Activated CD4-positive, alpha-beta memory T cell treated with anti-CD3 and anti-CD28 coated beads, Interleukin-2, amount 10 ng/mL, durations not matched to agents 7 days and 5 days (primary cell): Measurements from ENCODE around the gene TSPAN5. TPM values are rescaled to one million over a fixed set of nuclear protein-coding genes. Genes with fewer than 3 reads are reported as not detected.

Experiments
- CTCF ChIA-PET: fragments of 350-600 bp; sonication (Branson Sonifier 250); formaldehyde crosslinking; loops from one replicate; lab custom pipeline; 2021; ENCODE audit warnings: antibody characterized with exemption, inconsistent platforms; lab: Charles Lee
- POLR2A ChIA-PET: fragments of 350-600 bp; sonication (Branson Sonifier 250); formaldehyde crosslinking; loops from one replicate; lab custom pipeline; 2021; ENCODE audit warnings: antibody characterized with exemption; lab: Charles Lee
- DNase-seq: peaks from one replicate; pipeline ENCODE4 v3.0.0-alpha.2; 2020
- H3K27ac Mint-ChIP-seq: one replicate; pipeline ENCODE4 v1.8.0; 2021; ENCODE audit warnings: mild to moderate bottlenecking, mixed read lengths
- H3K27me3 Mint-ChIP-seq: one replicate; pipeline ENCODE4 v1.8.0; 2021; ENCODE audit warnings: mixed read lengths
- H3K36me3 Mint-ChIP-seq: one replicate; pipeline ENCODE4 v1.8.0; 2021; ENCODE audit warnings: low read depth, mixed read lengths
- H3K4me1 Mint-ChIP-seq: one replicate; pipeline ENCODE4 v1.8.0; 2021; ENCODE audit warnings: mixed read lengths
- H3K4me3 Mint-ChIP-seq: one replicate; pipeline ENCODE4 v1.8.0; 2021; ENCODE audit warnings: mild to moderate bottlenecking, mixed read lengths
- H3K9me3 Mint-ChIP-seq: one replicate; pipeline ENCODE4 v1.8.0; 2021; ENCODE audit warnings: mixed read lengths
- total RNA-seq, 2 experiments: library from RNA; stranded (reverse); gene quantifications; one replicate each; pipeline ENCODE4 v1.2.3, GENCODE V29; 2021

Gene TSPAN5
- total RNA-seq, 2 experiments from 2014 or later: 21.8 to 22.6 TPM

GRCh38 chr4:98686847-98687246 lies 28.4 kb upstream of the TSPAN5 start:
- no peaks in the 10 kb centered on the region for H3K27me3 Mint-ChIP-seq
- H3K4me1 Mint-ChIP-seq: peaks cover 25% of the 10 kb centered on the region
- ChIA-PET POLR2A (no interaction called here), CTCF (interaction anchor here (1.3 kb wide), 1 partner anchor 24 kb away, joined by 3 read pairs; no protein-coding TSS in a partner anchor)
- peaks cover 7% of the 10 kb centered on the region for H3K9me3 Mint-ChIP-seq
- H3K4me3 Mint-ChIP-seq: no peak overlapping the region
- no peak overlapping the region for H3K27ac Mint-ChIP-seq
- DNase-seq: no peak
- H3K36me3 Mint-ChIP-seq: peaks cover 8% of the 10 kb centered on the region

DNA sequence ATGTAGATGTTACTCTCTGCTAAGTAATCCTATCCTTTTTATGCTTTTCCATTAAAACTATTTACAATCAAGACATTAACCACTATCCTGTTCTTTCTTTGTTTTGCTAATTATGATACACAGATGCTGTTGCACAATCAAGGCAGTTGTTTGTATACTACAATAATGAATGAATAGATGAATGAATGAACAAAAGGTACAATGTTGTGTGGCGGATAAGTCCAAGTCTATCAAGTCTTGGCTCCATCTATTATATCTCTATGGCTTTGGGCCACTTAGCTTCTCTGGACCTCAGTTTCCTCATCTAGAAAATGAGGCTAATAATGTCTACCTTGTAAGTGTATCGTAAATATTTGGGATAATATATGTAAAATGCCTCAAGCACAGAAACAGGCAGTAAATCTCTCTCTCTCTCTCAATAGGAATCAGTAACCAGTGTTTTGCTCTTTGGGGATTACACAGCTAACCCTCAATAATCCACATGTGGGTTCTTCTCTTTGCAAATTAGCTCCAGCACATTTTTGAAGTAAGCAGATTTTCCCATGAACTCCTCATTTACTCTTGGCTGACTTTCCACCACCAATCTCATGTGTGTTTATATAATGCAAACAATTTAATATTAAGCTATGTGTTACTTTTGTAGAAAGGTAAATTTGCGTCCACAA lies 27.8 kb upstream of the TSPAN5 start:
- ChIA-PET POLR2A (no interaction called here), CTCF (interaction anchor here (1.3 kb wide), 1 partner anchor 23 kb away, joined by 3 read pairs; no protein-coding TSS in a partner anchor)
- H3K27me3 Mint-ChIP-seq: no peaks in the 10 kb centered on the region
- peaks cover 8% of the 10 kb centered on the region for H3K36me3 Mint-ChIP-seq
- peaks cover 25% of the 10 kb centered on the region for H3K4me1 Mint-ChIP-seq
- H3K9me3 Mint-ChIP-seq: peaks cover 7% of the 10 kb centered on the region
- no peak overlapping the region for H3K4me3 Mint-ChIP-seq
- DNase-seq: no peak
- H3K27ac Mint-ChIP-seq: no peak overlapping the region

GRCh38 chr4:98685225-98686042 lies 27.0 kb upstream of the TSPAN5 start:
- H3K4me1 Mint-ChIP-seq: peaks cover 23% of the 10 kb centered on the region
- CTCF ChIA-PET: no interaction called here
- H3K27ac Mint-ChIP-seq: no peak overlapping the region
- no peak for DNase-seq
- H3K27me3 Mint-ChIP-seq: no peaks in the 10 kb centered on the region
- peaks cover 3% of the 10 kb centered on the region for H3K9me3 Mint-ChIP-seq
- POLR2A ChIA-PET: no interaction called here
- H3K4me3 Mint-ChIP-seq: no peak overlapping the region
- peaks cover 3% of the 10 kb centered on the region for H3K36me3 Mint-ChIP-seq

DNA sequence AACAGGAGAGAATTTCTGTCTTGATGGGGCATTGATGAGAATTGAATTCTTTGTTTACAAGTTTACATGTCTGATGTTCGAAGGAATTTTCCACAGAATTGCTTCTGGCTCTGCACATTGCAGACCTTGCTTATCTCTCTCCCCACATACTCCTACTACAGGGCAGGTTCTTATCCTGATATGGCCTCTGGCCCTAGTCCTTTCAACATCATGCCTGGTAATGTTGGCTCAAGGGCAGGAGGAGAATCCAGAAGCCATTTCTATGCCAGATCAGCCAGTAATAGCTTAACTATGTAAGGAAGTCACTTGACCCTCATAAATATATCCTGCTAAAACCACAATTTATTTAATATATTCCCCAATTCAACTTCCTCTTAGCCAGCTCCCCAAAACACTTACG lies 24.3 kb upstream of the TSPAN5 start:
- H3K4me1 Mint-ChIP-seq: peaks cover 2% of the 10 kb centered on the region

DNA sequence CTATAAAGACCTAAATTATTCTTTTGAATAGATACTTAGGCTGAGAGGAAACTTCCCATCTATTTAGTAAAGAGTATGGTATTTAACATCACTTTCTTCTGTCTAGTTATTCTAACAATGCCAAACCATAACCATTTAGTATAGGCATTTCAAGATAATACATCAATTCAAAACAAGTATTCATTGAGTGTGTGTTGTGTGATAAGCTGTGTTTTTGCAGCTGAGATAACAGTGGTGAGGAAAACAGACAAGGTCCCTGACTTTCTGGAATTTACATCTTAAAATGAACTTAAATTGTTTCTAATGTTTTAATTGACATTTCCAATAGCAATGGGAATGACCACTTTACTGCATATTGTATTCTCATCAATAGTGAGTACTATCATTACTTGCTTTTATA lies 22.4 kb upstream of the TSPAN5 start:
- ChIA-PET POLR2A (no interaction called here), CTCF (no interaction called here)
- no peak for DNase-seq
- H3K4me1 Mint-ChIP-seq: no peaks in the 10 kb centered on the region
- H3K36me3 Mint-ChIP-seq: no peaks in the 10 kb centered on the region
- H3K9me3 Mint-ChIP-seq: no peaks in the 10 kb centered on the region
- H3K4me3 Mint-ChIP-seq: no peak overlapping the region
- H3K27me3 Mint-ChIP-seq: peaks cover 4% of the 10 kb centered on the region
- no peak overlapping the region for H3K27ac Mint-ChIP-seq

More for the DNA sequence above, 24.3 kb upstream of the TSPAN5 start:
- Mint-ChIP-seq H3K27ac (no peak overlapping the region), H3K4me3 (no peak overlapping the region), H3K36me3 (no peaks in the 10 kb centered on the region), H3K9me3 (no peaks in the 10 kb centered on the region), H3K27me3 (no peaks in the 10 kb centered on the region)
- ChIA-PET POLR2A (no interaction called here), CTCF (interaction anchor here (0.5 kb wide), 1 partner anchor 247 kb away, joined by 4 read pairs; no protein-coding TSS in a partner anchor)
- DNase-seq: no peak

- H3K4me1 Mint-ChIP-seq: no peaks in the 10 kb centered on the region
- CTCF ChIA-PET: no interaction called here
- peaks cover 4% of the 10 kb centered on the region for H3K27me3 Mint-ChIP-seq
- no peaks in the 10 kb centered on the region for H3K9me3 Mint-ChIP-seq
- no peak for DNase-seq
- no peaks in the 10 kb centered on the region for H3K36me3 Mint-ChIP-seq
- no peak overlapping the region for H3K4me3 Mint-ChIP-seq
- POLR2A ChIA-PET: no interaction called here
- H3K27ac Mint-ChIP-seq: no peak overlapping the region
These were observed 21.3 kb upstream of the TSPAN5 start for GRCh38 chr4:98679738-98680137.

GRCh38 chr4:98677799-98678198 lies 19.4 kb upstream of the TSPAN5 start:
- ChIA-PET CTCF (no interaction called here), POLR2A (no interaction called here)
- H3K27me3 Mint-ChIP-seq: peaks cover 4% of the 10 kb centered on the region
- H3K27ac Mint-ChIP-seq: no peak overlapping the region
- H3K36me3 Mint-ChIP-seq: no peaks in the 10 kb centered on the region
- H3K4me1 Mint-ChIP-seq: peaks cover 10% of the 10 kb centered on the region
- H3K4me3 Mint-ChIP-seq: no peak overlapping the region
- H3K9me3 Mint-ChIP-seq: no peaks in the 10 kb centered on the region
- no peak for DNase-seq

- no peak for DNase-seq
- ChIA-PET CTCF (no interaction called here), POLR2A (no interaction called here)
- Mint-ChIP-seq H3K27ac (no peak overlapping the region), H3K9me3 (no peaks in the 10 kb centered on the region), H3K36me3 (no peaks in the 10 kb centered on the region), H3K4me3 (no peak overlapping the region), H3K4me1 (peaks cover 15% of the 10 kb centered on the region), H3K27me3 (peaks cover 4% of the 10 kb centered on the region)
These were observed 16.2 kb upstream of the TSPAN5 start for GRCh38 chr4:98674404-98675173.

- POLR2A ChIA-PET: no interaction called here
- Mint-ChIP-seq H3K4me1 (peaks cover 15% of the 10 kb centered on the region), H3K27me3 (peaks cover 4% of the 10 kb centered on the region), H3K9me3 (no peaks in the 10 kb centered on the region), H3K4me3 (no peak overlapping the region), H3K27ac (no peak overlapping the region), H3K36me3 (no peaks in the 10 kb centered on the region)
- CTCF ChIA-PET: no interaction called here
- DNase-seq: no peak
These were observed 15.6 kb upstream of the TSPAN5 start for GRCh38 chr4:98673978-98674377.

- POLR2A ChIA-PET: no interaction called here
- peaks cover 15% of the 10 kb centered on the region for H3K4me1 Mint-ChIP-seq
- no peak overlapping the region for H3K4me3 Mint-ChIP-seq
- H3K27me3 Mint-ChIP-seq: peaks cover 4% of the 10 kb centered on the region
- H3K9me3 Mint-ChIP-seq: no peaks in the 10 kb centered on the region
- H3K27ac Mint-ChIP-seq: no peak overlapping the region
- DNase-seq: no peak
- CTCF ChIA-PET: no interaction called here
- H3K36me3 Mint-ChIP-seq: no peaks in the 10 kb centered on the region
These were observed 14.9 kb upstream of the TSPAN5 start for GRCh38 chr4:98673288-98673644.

DNA sequence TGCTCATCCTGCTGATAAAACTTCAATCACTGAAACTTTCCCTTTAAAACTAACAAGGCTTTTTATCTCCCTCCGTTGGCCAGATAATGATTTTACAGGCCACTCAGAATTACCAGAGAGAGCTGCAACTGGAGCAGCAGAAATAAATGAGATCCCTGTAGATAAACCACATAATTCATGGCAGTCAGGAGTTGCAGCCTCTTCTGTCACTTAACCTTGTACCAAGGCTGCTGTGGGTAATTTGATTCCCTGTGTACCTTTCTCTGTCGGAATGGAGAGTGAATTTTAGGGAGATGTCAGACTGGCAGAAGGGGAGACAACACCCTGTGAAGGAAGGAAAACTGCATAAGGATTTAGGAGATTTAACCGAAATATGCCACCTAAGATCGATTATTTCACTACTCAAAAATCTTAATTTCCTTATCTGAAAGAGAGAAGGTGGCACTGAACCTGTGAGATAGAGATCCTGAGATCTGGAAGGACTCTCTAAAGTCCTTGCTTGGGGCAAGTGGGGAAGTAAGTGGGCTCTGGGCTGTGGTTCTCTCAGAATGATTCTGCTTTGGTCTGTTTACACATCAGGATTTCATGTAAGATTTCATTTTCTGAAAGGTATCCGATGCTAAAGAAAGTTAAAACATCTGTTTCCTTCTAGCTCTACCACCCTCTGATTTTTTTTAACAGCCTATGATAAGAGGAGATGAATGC lies 14.3 kb upstream of the TSPAN5 start:
- Mint-ChIP-seq H3K4me1 (peaks cover 15% of the 10 kb centered on the region), H3K4me3 (no peak overlapping the region)

GRCh38 chr4:98671131-98671530 lies 12.7 kb upstream of the TSPAN5 start:
- H3K36me3 Mint-ChIP-seq: no peaks in the 10 kb centered on the region
- no peak overlapping the region for H3K4me3 Mint-ChIP-seq
- no peaks in the 10 kb centered on the region for H3K27me3 Mint-ChIP-seq
- H3K4me1 Mint-ChIP-seq: peaks cover 15% of the 10 kb centered on the region
- CTCF ChIA-PET: no interaction called here
- no peak overlapping the region for H3K27ac Mint-ChIP-seq
- no peaks in the 10 kb centered on the region for H3K9me3 Mint-ChIP-seq
- no peak for DNase-seq
- POLR2A ChIA-PET: interaction anchor here (1.6 kb wide), 1 partner anchor 12 kb away, joined by 5 read pairs; the partner anchor contains the start of gene TSPAN5

More for the DNA sequence above, 14.3 kb upstream of the TSPAN5 start:
- no peaks in the 10 kb centered on the region for H3K9me3 Mint-ChIP-seq
- POLR2A ChIA-PET: no interaction called here
- no peak overlapping the region for H3K27ac Mint-ChIP-seq
- H3K36me3 Mint-ChIP-seq: no peaks in the 10 kb centered on the region
- CTCF ChIA-PET: no interaction called here
- DNase-seq: no peak
- peaks cover 4% of the 10 kb centered on the region for H3K27me3 Mint-ChIP-seq
